Activated CD8-positive, alpha-beta memory T cell treated with anti-CD3 and anti-CD28 coated beads, Interleukin-2, amount 10 ng/mL, durations not matched to agents 7 days and 5 days (primary cell): ENCODE measurements around the gene RBM17. TPM values are rescaled to one million over a fixed set of nuclear protein-coding genes. Genes with fewer than 3 reads are reported as not detected.
A peak's percentile ranks its signal among the peaks of the same experiment; 100 is the strongest.
"Not testable (repeated sequence)": the region's sequence is repeated elsewhere in the genome, so short reads cannot be mapped to it uniquely, and the experiment has no call there.

Source experiments
- ATAC-seq: fragments of 150-1000 bp; cut with Tn5 transposase; one replicate; pipeline ENCODE4 v1.10.0; 2021; ENCODE audit warnings: moderate library complexity
- CTCF ChIA-PET: fragments of 350-600 bp; sonication (Branson Sonifier 250); formaldehyde crosslinking; loops from one replicate; lab custom pipeline; 2021; ENCODE audit warnings: antibody characterized with exemption; lab: Charles Lee
- DNase-seq: peaks from one replicate; pipeline ENCODE4 v3.0.0-alpha.2; 2020
- H3K27ac Mint-ChIP-seq: one replicate; pipeline ENCODE4 v1.8.0; 2021; ENCODE audit warnings: mild to moderate bottlenecking, mixed read lengths
- H3K27me3 Mint-ChIP-seq: one replicate; pipeline ENCODE4 v1.8.0; 2021; ENCODE audit warnings: mixed read lengths
- H3K36me3 Mint-ChIP-seq: one replicate; pipeline ENCODE4 v1.8.0; 2021; ENCODE audit warnings: mild to moderate bottlenecking, mixed read lengths
- H3K4me1 Mint-ChIP-seq: one replicate; pipeline ENCODE4 v1.8.0; 2021; ENCODE audit warnings: mixed read lengths
- H3K4me3 Mint-ChIP-seq: one replicate; pipeline ENCODE4 v1.8.0; 2021; ENCODE audit warnings: mild to moderate bottlenecking, moderate library complexity, mixed read lengths
- H3K9me3 Mint-ChIP-seq: one replicate; pipeline ENCODE4 v1.8.0; 2022; ENCODE audit warnings: low read depth, mixed read lengths
- total RNA-seq, 2 experiments: library from RNA; stranded (reverse); gene quantifications; one replicate each; pipeline ENCODE4 v1.2.3, GENCODE V29; 2021

RBM17 gene
- total RNA-seq, 2 experiments from 2014 or later = 205 to 267 TPM

DNA sequence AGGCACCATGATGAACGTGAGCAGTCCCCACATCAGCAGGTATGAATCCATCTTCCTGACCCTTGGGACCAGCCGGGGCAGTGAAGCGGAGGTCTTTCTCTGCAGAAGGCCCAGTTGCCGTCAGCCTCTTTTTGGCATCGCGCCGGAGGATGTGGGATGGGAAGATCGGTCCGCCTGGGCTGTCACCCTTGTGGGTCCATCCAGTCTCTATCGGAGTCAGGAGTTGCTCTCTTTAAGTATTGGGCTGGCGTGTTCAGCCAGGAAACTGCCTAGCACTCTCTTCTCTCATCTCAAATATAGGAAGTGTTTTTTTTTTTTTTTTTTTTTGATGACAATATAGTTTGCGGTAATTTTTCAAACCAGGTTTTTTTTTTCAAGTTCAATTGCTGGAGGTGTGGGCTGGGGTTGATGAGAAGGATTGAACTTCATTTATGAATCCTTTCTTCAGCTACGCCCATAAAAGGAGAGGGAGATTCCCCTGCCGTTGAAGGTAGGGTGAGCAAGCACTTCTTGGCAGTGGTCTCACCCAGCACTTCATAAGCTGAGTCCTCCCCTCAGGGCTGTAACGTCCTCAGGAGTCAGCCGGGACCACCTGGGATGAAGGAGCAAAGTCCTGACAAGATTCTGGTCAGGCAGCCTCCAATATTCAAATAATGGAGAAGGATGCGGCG, 26.6 kb upstream of the RBM17 start, which contains the start of gene IL2RA:
TSS of gene IL2RA (minus strand) at position 267 of the 671 bp plus-strand sequence. CDS start at position 51, 216 bp downstream.
- DNase-seq = peak; percentile 84
- Mint-ChIP-seq H3K9me3 (no peaks in the 10 kb centered on the region), H3K27me3 (no peaks in the 10 kb centered on the region), H3K27ac (peak within 1 kb of the TSS; percentile 88), H3K36me3 (peaks cover 50% of the 10 kb centered on the region), H3K4me1 (peaks cover 68% of the 10 kb centered on the region), H3K4me3 (peak within 1 kb of the TSS; percentile 88)
- ATAC-seq = peak; percentile 71
- CTCF ChIA-PET = interaction anchor here (0.7 to 4.7 kb wide), 8 partner anchors 10 to 340 kb away, joined by 4 to 34 read pairs (median 6); partner anchors contain the start of gene IL15RA

DNA sequence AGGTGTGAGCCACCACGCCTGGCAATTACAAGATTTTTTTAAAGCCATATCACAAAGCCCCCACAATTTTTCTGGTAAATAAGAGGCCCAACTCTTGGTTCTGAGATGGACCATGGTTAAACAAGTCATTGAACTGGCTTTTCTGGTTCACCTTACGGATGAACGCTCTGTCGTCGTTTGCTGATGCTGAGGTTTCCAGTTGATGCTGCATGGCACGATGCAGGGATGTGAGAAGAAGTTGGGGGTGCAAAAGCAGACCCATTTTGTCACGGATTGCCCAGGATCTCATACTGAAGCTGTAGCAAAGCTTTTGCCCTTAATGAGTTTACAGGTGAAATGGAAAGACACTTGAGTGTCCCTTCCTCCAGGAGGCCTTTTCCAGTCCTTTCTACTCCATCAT, 24.7 kb upstream of the RBM17 start:
- Mint-ChIP-seq H3K4me1 (peaks cover 68% of the 10 kb centered on the region), H3K9me3 (no peaks in the 10 kb centered on the region), H3K36me3 (peaks cover 33% of the 10 kb centered on the region), H3K27ac (peak overlapping the region; percentile 80), H3K4me3 (no peak overlapping the region), H3K27me3 (no peaks in the 10 kb centered on the region)
- CTCF ChIA-PET = interaction anchor here (0.7 to 4.7 kb wide), 4 partner anchors 9 to 50 kb away, joined by 3 to 34 read pairs (median 16); no protein-coding TSS in a partner anchor
- ATAC-seq = no peak
- DNase-seq = peak; percentile 37

DNA sequence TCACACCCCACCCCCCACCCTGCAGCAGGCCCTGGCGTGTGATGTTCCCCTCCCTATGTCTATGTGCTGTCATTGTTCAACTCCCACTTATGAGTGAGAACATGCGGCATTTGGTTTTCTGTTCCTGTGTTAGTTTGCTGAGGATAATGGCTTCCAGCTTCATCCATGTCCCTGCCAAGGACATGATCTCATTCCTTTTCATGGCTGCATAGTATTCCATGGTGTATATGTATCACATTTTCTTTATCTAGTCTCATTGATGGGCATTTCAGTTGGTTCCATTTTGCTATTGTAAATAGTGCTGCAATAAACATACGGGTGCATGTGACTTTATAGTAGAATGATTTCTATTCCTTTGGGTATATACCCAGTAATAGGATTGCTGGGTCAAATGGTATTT, 24.1 kb upstream of the RBM17 start:
- peak overlapping the region; percentile 44 for H3K4me3 Mint-ChIP-seq
- peaks cover 27% of the 10 kb centered on the region for H3K36me3 Mint-ChIP-seq
- not testable (repeated sequence) for H3K9me3 Mint-ChIP-seq, H3K27me3 Mint-ChIP-seq, DNase-seq, ATAC-seq
- CTCF ChIA-PET = interaction anchor here (4.3 kb wide), 1 partner anchor 13 kb away, joined by 26 read pairs; no protein-coding TSS in a partner anchor
- H3K27ac Mint-ChIP-seq = peak overlapping the region; percentile 80
- peaks cover 69% of the 10 kb centered on the region for H3K4me1 Mint-ChIP-seq

DNA sequence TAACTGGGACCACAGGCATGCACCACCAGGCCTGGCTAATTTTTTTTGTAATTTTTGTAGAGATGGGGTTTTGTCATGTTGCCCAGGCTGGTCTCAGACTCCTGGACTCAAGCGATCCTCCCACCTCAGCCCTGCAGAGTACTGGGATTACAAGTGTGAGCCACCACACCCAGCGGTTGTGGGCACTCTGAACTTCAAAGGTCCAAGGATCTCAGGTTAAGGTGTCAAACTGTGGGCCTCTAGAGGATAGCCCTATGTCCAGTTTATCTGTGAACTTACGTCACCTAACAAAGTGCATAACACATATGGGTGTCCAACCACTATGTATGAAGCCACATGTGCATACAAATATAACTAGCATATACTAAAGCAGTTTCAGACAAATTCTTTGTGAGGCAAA, 23.4 kb upstream of the RBM17 start:
- H3K27me3 Mint-ChIP-seq = no peaks in the 10 kb centered on the region
- H3K27ac Mint-ChIP-seq = peak overlapping the region; percentile 80
- peak overlapping the region; percentile 44 for H3K4me3 Mint-ChIP-seq
- no peaks in the 10 kb centered on the region for H3K9me3 Mint-ChIP-seq
- peaks cover 72% of the 10 kb centered on the region for H3K4me1 Mint-ChIP-seq
- DNase-seq = peak; percentile 67
- H3K36me3 Mint-ChIP-seq = peaks cover 21% of the 10 kb centered on the region
- peak; percentile 3 for ATAC-seq
- CTCF ChIA-PET = interaction anchor here (1.3 to 12.9 kb wide), 3 partner anchors 12 to 19 kb away, joined by 10 to 246 read pairs (median 14); no protein-coding TSS in a partner anchor

DNA sequence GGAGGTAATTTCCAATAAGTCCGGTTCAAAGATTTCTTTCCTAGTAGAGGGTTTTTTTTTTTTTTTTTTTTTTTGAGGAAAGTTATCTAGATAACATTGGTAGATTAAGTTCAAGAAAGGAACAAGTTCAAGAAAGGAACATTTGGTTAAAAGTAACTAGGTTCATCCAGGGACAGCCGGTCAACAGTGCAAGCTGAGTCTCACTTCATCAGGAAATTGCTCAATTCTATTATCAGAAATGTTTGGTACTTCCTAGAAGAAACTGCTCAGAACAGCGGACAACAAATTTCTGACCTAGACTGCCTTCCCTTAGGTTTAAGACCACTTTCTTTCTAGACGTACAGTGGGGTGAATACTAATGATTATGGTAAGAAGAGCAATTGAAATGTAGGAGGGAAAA, 23.0 kb upstream of the RBM17 start:
- Mint-ChIP-seq H3K4me1 (peaks cover 77% of the 10 kb centered on the region), H3K4me3 (peak overlapping the region; percentile 44), H3K9me3 (no peaks in the 10 kb centered on the region), H3K36me3 (peaks cover 17% of the 10 kb centered on the region), H3K27ac (peak overlapping the region; percentile 80), H3K27me3 (no peaks in the 10 kb centered on the region)
- ATAC-seq = peak; percentile 16
- CTCF ChIA-PET = interaction anchor here (1.0 to 12.9 kb wide), 6 partner anchors 11 to 52 kb away, joined by 3 to 246 read pairs (median 8); no protein-coding TSS in a partner anchor
- DNase-seq = peak; percentile 53

DNA sequence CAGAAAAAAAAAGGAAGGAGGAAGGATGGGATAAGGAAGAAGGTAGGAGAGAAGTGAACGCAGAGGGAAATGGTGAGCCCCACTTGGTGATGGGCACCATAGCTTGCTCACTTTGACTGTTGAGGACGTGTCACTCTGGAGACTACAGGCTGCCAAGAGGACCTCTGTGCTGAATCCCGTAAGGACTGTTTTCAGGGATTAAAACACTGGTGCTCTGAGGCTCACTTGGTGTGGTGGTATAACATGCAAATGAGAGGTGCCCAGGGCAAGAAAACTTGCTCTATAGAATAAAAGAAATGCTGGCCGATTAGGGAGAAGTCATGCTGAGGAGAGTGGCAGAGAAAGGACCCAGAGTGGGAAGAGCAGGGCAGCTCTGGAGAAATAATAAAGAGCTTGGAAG, 21.4 kb upstream of the RBM17 start:
- peak overlapping the region; percentile 9 for H3K4me3 Mint-ChIP-seq

DNA sequence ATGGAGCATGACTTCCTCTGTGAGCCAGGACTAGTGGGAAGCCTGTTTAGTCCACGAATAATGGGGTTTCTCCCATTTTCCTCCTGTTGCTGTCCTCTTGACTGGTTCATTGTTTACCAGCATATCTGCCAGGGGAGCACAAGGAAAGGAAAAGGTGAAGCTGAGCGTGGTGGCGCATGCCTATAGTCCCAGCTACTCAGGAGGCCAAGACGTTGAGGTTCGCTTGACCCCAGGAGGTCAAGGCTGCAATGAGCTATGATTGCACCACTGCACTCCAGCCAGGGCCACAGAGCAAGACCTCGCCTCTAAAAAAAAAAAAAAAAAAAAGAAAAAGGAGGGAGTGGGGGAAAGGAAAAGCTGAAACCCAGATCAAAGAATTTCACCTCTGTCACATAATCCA, 20.8 kb upstream of the RBM17 start:
- no peak for DNase-seq
- Mint-ChIP-seq H3K27ac (peak overlapping the region; percentile 96), H3K4me1 (peaks cover 92% of the 10 kb centered on the region), H3K27me3 (no peaks in the 10 kb centered on the region), H3K36me3 (peaks cover 9% of the 10 kb centered on the region), H3K4me3 (no peak overlapping the region), H3K9me3 (no peaks in the 10 kb centered on the region)
- CTCF ChIA-PET = interaction anchor here (1.1 to 12.9 kb wide), 5 partner anchors 14 to 135 kb away, joined by 3 to 246 read pairs (median 4); partner anchors contain the start of gene PFKFB3
- no peak for ATAC-seq

More for the DNA sequence above, 21.4 kb upstream of the RBM17 start:
- Mint-ChIP-seq H3K9me3 (no peaks in the 10 kb centered on the region), H3K4me1 (peaks cover 92% of the 10 kb centered on the region), H3K27me3 (no peaks in the 10 kb centered on the region), H3K36me3 (peaks cover 9% of the 10 kb centered on the region), H3K27ac (peak overlapping the region; percentile 66)
- DNase-seq (no peak), ATAC-seq (no peak)
- CTCF ChIA-PET = interaction anchor here (1.1 to 12.9 kb wide), 5 partner anchors 14 to 339 kb away, joined by 3 to 246 read pairs (median 3); no protein-coding TSS in a partner anchor

DNA sequence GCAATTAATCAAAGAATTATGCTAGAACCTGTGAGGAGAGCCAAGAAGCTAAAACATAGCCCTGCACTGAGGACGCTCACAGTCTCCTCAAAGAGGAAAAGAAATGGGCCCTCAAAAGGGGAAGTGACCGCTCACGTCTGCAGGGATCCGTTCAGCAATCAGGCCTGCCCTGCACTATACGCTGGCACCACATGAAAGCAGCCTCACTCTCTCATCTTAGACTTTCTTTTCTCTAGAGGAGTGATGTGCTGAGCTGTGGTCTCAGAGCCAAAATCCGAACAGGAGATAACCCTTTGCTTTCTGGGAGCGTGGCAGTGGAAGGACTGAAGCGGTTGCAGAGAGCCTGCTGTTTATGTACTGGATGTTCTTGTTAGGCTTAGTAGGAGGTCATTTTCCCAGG, 20.4 kb upstream of the RBM17 start:
- H3K36me3 Mint-ChIP-seq = peaks cover 9% of the 10 kb centered on the region
- H3K4me3 Mint-ChIP-seq = peak overlapping the region; percentile 32
- H3K9me3 Mint-ChIP-seq = no peaks in the 10 kb centered on the region
- H3K27ac Mint-ChIP-seq = peak overlapping the region; percentile 96
- H3K27me3 Mint-ChIP-seq = no peaks in the 10 kb centered on the region
- CTCF ChIA-PET = interaction anchor here (1.1 to 12.9 kb wide), 6 partner anchors 15 to 134 kb away, joined by 3 to 246 read pairs (median 4); partner anchors contain the start of gene PFKFB3
- peaks cover 94% of the 10 kb centered on the region for H3K4me1 Mint-ChIP-seq
- DNase-seq (no peak), ATAC-seq (peak; percentile 5)

DNA sequence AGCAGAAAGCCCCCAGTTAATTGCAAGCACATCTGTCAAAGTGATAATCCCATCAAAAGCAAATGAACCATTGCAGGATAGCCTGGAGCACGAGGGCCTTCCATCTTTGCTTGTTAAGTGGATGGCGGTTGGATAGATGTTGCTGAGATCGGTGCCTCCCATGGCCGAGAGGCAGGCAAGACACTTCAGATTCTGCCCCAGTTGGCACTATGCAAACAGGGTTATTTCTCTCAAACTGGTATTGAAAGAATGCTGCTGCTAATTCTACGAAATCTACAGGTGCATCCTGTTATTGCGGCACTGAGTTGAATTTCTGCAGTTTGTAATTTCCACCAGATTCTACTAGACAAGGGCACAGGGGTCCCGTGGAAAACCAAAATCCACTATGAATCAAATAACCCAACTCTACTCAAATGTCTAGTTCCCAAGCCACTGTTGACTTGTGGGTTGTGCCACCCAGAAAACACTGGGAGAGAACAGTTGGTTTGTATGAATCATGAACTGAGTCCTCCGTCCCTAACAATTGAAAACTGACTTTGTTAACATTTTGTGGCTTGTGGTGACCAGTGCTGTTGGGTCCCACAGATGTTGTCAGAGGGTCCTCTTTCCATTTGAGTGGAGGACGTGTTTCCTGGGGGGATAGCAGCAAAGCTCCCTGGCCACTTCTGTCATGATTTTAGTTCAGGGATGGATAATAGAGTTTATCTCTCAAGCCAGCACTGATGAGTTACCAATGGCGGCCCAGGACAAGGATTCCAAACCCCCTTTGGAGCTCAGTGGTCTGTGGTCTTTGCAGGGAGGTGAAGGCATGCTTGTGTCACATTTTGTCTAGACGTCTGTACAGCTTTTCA, 19.5 kb upstream of the RBM17 start:
- Mint-ChIP-seq H3K36me3 (peaks cover 10% of the 10 kb centered on the region), H3K9me3 (no peaks in the 10 kb centered on the region), H3K4me1 (peaks cover 99% of the 10 kb centered on the region), H3K27me3 (no peaks in the 10 kb centered on the region), H3K27ac (peak overlapping the region; percentile 96), H3K4me3 (peak overlapping the region; percentile 38)
- CTCF ChIA-PET = interaction anchor here (1.2 to 12.9 kb wide), 5 partner anchors 15 to 134 kb away, joined by 3 to 246 read pairs (median 4); partner anchors contain the start of gene PFKFB3
- peak; percentile 60 for DNase-seq
- ATAC-seq = peak; percentile 3

DNA sequence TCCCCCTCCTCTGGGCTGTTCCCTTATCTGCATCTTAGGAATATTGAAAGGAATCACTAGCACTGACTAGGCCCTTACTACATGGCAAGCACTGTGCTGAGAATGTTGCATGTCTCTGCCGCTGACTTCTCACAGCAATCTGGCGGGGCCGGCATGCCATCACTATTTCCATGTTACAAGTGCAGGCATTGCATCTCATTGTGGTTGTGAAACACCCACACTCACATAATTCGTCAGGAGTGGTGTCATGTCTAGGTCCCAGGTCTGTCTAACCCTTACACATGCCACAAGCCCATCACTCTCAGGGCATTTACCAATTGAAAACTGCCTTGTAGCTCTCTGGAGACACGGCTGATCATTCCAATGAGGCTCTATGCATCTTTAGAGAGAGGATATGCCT, 18.2 kb upstream of the RBM17 start:
- Mint-ChIP-seq H3K36me3 (peaks cover 6% of the 10 kb centered on the region), H3K4me3 (peak overlapping the region; percentile 9), H3K9me3 (no peaks in the 10 kb centered on the region), H3K27me3 (no peaks in the 10 kb centered on the region), H3K27ac (peak overlapping the region; percentile 96), H3K4me1 (peaks cover 97% of the 10 kb centered on the region)
- peak; percentile 6 for ATAC-seq
- CTCF ChIA-PET = interaction anchor here (0.7 to 12.9 kb wide), 5 partner anchors 9 to 20 kb away, joined by 3 to 246 read pairs (median 9); partner anchors contain the start of gene IL2RA
- peak; percentile 72 for DNase-seq

DNA sequence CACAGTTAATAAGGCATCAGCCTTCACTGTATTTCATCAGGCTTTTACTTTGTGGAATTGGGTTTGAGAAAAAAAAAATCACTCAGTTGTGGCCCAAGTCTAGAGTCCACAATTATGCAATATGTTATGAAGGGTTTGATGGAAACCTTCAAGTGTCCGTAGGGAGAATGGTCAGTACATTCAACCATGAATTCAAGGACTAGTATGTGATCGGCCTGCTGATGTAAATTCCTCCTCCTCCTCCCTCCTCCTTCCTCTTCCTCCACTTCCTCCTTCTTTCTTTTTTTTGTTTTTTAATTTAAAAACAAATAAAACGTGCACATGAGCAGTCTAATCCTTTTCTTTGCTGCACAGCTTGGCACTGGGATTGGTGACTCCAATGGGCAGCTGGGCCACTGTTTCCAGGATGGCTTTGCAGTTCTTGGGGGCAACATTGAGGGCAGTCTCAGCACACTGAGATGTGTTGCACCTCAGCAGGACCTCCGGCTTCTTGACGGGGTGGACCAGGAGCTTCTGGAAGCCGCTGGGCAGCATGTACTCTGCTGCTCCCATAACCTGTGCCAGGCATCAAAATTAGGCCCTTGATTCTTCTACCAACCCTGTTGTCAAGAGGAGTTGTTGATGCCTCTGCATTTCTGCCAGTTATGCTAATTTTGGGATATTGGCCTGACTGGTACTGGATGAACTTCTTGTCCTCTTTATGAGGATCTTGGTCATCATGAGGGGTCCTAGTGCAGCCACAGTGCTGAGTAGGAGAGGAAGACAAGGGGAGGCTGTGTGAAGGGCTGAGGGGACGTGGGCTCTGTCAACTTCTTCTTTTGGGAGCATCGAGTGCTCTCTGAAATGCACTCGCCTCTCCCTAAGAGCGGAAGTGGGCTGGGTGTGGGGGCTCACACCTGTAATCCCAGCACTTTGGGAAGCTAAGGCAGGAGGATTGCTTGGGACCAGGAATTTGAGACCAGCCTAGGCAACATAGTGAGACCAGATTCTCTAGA, 17.4 kb upstream of the RBM17 start:
- CTCF ChIA-PET = interaction anchor here (1.0 to 12.9 kb wide), 9 partner anchors 8 to 58 kb away, joined by 4 to 246 read pairs (median 7); partner anchors contain the start of gene IL2RA
- DNase-seq (peak; percentile 41), ATAC-seq (no peak)
- H3K27ac Mint-ChIP-seq = peak overlapping the region; percentile 96
- peak overlapping the region; percentile 71 for H3K4me3 Mint-ChIP-seq
- H3K27me3 Mint-ChIP-seq = no peaks in the 10 kb centered on the region
- H3K9me3 Mint-ChIP-seq = no peaks in the 10 kb centered on the region
- peaks cover 4% of the 10 kb centered on the region for H3K36me3 Mint-ChIP-seq
- peaks cover 95% of the 10 kb centered on the region for H3K4me1 Mint-ChIP-seq
